Inflammatory macrophage (primary cell): ENCODE results near the gene USP40.

ENCODE experiments used
- DNase-seq, 2 donors: peaks; one replicate each; pipeline ENCODE4 v3.0.0-alpha.2; 2020 to 2022

Gene USP40

DNA sequence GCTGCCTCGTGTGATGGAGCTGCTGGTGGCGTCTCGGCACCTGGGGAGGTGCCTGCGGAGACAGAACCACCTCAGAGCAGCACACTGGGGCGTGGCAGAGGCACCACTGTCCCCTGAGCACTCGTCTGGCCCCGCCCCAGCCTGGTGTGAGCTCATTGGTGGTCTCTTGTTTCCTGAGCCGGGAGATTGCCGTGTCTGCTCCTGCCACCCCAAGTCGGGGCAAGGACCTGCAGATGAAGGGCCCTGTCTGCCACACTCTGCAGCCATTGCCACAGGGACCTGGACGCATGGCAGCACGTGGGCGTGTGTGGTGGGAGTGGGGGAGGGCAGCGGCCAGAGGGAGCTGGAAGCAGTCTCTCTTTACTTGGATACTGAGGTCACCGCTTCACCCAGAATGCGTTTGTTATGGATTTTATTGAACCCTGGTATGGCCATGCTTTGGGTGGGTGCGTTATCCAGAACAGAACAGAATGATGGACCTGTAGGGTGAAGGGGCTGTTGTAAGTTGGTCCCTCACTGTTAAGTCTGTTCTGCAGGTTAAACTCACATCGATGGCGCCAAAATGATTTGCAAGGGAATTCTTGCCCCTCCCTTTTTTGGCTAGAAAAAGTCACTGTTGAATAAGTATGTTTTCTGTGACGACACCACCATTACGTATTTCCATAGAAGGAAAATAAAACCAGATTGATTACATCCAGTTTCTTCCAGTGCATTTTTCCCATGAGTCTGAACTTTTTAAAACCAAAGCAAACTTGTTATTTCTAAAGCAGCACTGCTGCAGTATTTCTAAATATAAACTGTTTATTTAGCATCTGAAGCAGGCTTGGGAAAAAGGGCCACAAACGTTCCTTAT is 92.0 kb downstream of the USP40 start:
- DNase-seq: no peak

DNA sequence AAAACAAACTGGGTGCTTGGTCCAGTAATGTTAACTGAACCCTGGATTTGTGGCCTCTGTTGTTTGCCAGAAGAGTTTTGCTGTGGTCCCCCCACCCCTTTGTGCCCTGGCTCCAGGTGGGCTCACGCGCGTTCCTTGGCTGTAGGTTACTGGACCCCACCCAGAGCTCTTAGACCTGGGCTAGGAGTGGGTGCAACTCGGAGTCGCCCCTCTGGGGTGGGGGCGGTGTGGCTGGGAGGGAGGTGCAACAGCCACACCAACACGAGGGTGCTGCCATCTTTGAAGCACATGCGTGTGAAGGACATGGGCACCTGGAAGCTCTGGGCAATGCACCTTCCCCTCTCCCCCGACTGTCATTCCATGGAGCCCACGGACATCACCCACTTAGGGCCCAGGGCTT is 92.7 kb downstream of the USP40 start:
- no peak for DNase-seq

DNA sequence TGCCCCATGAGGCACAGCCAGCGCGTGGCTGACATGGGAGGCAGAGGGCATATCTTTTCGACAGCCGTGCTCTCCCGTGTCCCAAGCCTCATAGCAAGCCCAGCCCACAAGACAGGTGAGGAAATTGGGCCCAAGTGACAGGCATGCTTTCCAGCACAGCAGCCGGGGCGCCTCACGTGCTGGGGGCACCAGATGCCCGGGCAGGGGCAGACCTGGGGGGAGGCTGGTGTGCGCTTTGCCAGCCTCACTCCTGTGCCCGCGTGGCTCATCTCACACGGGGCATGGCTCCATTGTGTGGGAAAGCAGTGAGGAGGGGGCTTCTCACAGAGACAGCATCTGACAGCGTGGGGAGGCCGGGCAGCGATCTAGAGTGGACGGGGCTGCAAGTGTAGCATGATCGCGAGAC is 93.2 kb downstream of the USP40 start:
- DNase-seq: no peak

GRCh38 chr2:233471291-233472035 is 95.1 kb downstream of the USP40 start:
- no peak for DNase-seq

- no peak for DNase-seq
Observed at GRCh38 chr2:233470839-233471238, 95.7 kb downstream of the USP40 start.

DNA sequence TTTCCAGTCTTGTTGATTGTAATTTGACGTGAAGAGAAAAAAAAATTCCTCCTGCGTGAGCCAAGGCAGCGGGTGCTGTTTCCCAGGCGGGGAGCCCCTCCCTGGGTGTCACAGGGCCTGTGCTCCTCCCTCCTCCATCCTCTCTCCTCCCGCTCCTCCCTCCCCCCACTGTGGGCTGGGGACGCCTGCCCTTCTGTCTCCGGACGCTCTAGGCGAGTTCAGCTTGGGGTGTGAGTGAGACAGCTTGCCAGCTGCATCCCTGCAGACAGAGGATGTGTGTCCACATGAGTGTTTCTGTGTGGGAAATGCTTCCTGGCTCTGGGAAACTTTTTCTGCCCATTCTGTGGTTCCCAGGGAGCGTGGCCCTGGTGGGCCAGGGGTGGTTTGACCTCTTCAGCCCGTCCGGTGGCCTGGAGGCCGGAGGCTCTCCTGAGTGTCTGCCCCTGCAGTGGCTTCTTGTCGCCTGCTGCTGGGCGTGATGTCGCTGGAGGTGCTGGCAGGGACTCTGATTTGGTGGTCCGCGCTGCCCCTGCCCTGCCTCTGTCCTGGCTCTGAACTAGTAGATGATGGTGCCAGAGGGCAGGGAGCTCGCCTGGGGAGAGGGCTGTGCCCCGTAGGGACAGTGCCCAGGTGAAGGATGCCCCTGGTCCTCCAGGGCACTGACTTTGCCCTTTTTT is 96.4 kb downstream of the USP40 start:
- DNase-seq: no peak

DNA sequence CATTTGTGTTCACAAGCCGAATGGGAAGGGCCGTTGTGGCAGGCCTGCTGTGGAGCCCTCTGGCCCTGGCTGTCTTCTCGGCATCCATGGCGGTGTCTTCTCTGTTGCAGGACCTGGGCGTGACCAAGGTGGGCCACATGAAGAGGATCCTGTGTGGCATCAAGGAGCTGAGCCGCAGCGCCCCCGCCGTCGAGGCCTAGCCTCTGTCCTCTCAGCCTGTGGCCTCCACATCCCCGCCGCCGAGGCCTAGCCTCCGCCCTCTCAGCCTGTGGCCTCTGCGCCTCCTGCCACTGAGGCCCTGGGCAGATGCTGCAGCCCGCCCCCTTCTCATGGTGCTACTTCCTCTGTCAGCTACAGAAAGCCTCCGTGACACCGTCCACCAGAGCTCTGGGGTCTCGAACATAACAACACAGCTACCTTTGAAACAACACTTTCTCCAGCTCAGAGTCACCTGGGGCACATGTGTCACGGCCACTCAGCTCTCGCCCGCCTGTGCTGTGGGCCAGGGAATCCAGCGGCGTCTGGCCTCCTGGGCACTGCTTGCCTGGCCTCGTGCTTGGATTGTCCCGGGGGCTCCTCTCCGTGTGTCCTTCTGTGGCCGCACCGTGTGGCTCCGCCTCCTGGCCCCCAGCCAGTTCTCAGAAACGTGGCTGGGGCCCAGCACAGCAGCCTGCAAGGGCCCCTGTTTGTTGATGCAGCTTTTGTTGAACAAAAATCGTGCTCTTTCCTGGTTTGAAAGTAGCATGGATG is 97.1 kb downstream of the USP40 start:
- DNase-seq: no peak

DNA sequence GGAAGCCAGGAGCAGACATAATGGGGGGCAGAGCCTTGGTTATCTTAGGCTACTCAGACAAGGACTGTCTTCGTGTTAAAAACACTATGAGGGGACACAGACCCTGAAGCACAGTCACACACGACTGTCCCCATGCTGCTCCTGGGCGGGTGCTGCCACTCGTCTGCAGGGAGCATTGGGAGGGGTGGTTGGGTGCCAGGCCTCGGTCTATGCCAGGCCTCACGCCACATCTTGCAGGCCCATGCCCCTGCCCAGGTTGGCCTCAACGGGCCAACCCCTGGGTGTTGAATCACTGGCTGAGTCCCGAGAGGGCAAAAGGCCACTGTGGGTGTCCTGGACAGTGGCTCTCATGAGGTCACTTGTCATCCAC is 97.9 kb downstream of the USP40 start:
- DNase-seq: no peak

GRCh38 chr2:233468047-233468740 is 98.4 kb downstream of the USP40 start:
- DNase-seq: no peak

DNA sequence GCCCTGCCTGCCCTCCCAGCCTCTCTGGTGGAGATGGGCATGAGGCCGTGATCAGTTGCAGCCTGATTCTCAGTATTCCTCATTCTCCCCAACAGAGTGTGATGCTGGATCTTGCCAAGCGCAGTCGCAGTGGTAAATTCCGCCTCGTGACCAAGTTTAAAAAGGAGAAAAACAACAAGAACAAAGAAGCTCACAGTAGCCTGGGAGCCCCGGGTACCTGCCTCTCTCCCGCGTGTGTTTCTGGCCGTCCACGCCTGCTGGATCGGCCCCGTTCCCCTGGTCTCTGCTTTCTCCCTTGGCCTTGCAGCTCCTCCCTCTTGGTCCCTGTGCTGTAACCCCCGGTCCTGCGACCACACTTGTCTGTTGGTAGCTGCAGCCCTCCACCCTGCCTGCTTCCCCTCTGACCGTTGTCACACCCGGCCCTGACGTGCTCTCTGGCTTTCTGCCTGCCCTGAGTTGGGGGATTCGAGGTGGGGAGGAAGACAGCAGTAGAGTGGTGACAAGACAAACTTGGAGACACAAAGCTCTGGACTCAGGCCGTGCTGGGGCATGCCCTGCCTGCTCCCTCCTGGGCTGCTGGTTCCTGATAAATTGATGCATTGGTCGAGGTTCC is 99.5 kb downstream of the USP40 start:
- no peak for DNase-seq

DNA sequence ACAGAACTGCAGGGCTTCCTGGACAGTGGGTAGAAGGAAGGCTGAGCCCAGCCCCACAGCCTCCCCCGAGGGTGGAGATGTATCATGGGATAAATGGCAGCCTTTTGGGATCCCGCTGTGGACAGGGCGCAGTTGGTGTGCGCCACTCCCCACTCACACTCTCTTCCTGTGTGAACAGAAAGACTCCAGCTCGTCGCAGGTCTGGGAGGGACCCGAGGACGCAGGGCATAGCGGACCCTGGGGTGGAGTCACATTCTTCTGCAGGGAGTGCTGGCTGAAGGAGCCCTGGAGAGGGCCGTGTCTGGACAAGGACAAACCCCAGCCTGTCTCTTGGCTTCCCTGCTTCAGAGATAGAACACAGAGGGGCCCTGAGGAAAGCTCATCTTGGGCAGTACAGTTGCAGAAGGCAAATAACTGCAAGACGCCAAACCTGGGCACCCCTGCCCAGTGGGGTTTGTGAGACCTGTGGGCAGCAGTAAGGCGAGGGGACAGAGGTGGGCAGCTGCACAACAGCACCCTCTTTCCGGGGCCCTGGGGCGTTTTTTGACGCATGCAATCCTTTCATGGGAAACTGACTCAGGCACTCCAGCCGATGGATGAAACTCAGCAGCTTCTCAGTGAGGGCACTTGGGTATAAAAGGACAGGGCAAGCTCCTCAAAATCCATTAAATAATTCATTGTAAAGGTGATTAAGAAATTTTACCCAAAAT is 101.9 kb downstream of the USP40 start:
- no peak for DNase-seq

- no peak for DNase-seq
Observed at GRCh38 chr2:233464056-233464455, 102.5 kb downstream of the USP40 start.

GRCh38 chr2:233463586-233463985 is 103.0 kb downstream of the USP40 start:
- no peak for DNase-seq

DNA sequence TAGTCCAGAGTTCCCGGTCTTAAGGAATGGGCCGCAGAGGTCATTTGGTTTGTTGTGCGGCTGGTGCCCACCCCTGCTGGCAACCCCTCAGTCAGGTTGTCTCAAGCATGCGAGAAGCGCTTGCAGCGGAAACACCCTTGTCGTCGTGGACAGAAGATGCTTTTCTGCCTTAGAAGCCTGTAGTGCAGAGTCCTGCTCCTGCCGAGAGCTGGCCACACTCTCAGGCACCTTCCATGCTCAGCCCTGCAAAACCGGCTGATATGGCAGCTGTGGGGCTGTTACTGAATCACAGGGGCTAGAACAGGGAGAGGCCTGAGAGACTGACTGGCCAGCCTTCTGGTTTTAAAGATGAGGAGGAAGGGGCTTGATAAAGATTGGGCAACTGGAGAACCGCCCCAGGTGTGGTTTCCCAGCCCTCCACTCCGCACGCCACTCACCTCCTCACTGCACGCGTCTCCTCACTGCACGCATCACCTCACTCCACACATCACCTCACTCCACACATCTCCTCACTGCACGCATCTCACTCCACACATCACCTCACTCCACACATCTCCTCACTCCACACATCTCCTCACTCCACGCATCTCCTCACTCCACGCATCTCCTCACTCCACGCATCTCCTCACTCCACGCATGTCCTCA is 103.6 kb downstream of the USP40 start:
- no peak for DNase-seq

GRCh38 chr2:233462202-233462785 is 104.3 kb downstream of the USP40 start:
- DNase-seq: no peak

GRCh38 chr2:233461481-233461891 is 105.1 kb downstream of the USP40 start:
- DNase-seq: no peak

DNA sequence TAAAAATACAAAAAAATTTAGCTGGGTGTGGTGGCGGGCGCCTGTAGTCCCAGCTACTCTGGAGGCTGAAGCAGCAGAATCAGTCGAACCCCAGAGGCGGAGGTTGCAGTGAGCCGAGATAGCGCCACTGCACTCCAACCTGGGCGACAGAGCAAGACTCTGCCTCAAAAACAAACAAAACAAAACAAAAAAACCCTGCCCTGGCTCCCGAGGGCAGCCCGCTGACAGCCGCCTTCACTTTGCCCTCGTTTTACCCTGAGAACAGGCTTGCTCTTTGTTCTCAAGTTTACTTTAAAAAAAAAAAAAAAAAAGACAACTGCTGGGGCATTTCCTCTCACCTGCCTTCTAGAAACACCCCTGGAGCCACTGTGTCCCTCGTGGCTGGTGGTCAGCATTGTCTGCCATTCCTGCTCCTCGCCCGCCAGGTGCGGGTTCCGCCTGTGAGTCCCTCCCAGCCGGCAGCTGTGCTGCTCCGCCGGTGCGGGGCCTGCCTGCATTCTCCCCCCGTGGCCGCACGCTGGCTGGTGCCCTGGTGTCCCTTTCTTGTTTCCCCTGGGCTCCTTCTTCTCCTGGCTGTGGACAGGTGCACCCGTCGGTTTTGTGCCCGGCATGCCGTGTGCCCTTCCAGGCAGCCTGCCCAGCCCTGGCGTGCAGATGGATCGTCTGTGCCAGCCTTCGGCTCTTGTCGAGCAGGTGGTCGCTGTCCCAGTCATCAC is 105.7 kb downstream of the USP40 start:
- no peak for DNase-seq

GRCh38 chr2:233459426-233459825 is 107.2 kb downstream of the USP40 start:
- no peak for DNase-seq

GRCh38 chr2:233458826-233459225 is 107.8 kb downstream of the USP40 start:
- DNase-seq: no peak
